ENCODE data around the gene ATP2B2.

The ATP2B2 gene

GRCh38 chr3:10524799-10525301 lies 19.5 kb upstream of the ATP2B2 start:
- Histone ChIP-seq H4K20me1 (ENCODE audit: insufficient read depth, low read length, poor library complexity, severe bottlenecking) (no peaks in the 10 kb centered on the region), H3K9ac (ENCODE audit: low read depth, low read length, poor library complexity, severe bottlenecking) (no peak overlapping the region), H3K4me3 (ENCODE audit: low read length, poor library complexity, severe bottlenecking) (no peak overlapping the region), H3K36me3 (ENCODE audit: insufficient read depth, low read length) (no peaks in the 10 kb centered on the region), H3K27me3 (ENCODE audit: insufficient read depth, low read length, poor library complexity, severe bottlenecking) (no peaks in the 10 kb centered on the region), H3F3A (ENCODE audit: low read depth) (no peaks in the 10 kb centered on the region), H3K4me1 (ENCODE audit: insufficient read depth, low read length, poor library complexity, severe bottlenecking) (no peaks in the 10 kb centered on the region), H3K9me3 (ENCODE audit: insufficient read depth, low read depth, low read length) (no peaks in the 10 kb centered on the region), H2AFZ (ENCODE audit: low read length) (no peak overlapping the region), H3K79me2 (ENCODE audit: insufficient read depth, low read length) (no peaks in the 10 kb centered on the region), H3K9me2 (replicated peaks; ENCODE audit: low read depth, low read length) (no peaks in the 10 kb centered on the region), H3K4me2 (ENCODE audit: low read depth, low read length, poor library complexity, severe bottlenecking) (no peak overlapping the region)
- TF ChIP-seq EZH2phosphoT487 (IDR thresholded peaks at IDR 0.05; ENCODE audit: borderline replicate concordance) (no peak), CTCF (conservative IDR thresholded peaks at IDR 0.05; ENCODE audit: low read length) (no peak)

GRCh38 chr3:10524270-10524669 lies 18.9 kb upstream of the ATP2B2 start:
- Histone ChIP-seq H3K4me1 (ENCODE audit: insufficient read depth, low read length, poor library complexity, severe bottlenecking) (no peaks in the 10 kb centered on the region), H3K9me2 (replicated peaks; ENCODE audit: low read depth, low read length) (no peaks in the 10 kb centered on the region), H3K4me3 (ENCODE audit: low read length, poor library complexity, severe bottlenecking) (no peak overlapping the region), H3F3A (ENCODE audit: low read depth) (no peaks in the 10 kb centered on the region), H4K20me1 (ENCODE audit: insufficient read depth, low read length, poor library complexity, severe bottlenecking) (no peaks in the 10 kb centered on the region), H3K4me2 (ENCODE audit: low read depth, low read length, poor library complexity, severe bottlenecking) (no peak overlapping the region), H3K79me2 (ENCODE audit: insufficient read depth, low read length) (no peaks in the 10 kb centered on the region), H3K9ac (ENCODE audit: low read depth, low read length, poor library complexity, severe bottlenecking) (no peak overlapping the region), H2AFZ (ENCODE audit: low read length) (no peak overlapping the region), H3K9me3 (ENCODE audit: insufficient read depth, low read depth, low read length) (no peaks in the 10 kb centered on the region), H3K36me3 (ENCODE audit: insufficient read depth, low read length) (no peaks in the 10 kb centered on the region), H3K27me3 (ENCODE audit: insufficient read depth, low read length, poor library complexity, severe bottlenecking) (no peaks in the 10 kb centered on the region)
- no peak for TF ChIP-seq CTCF (conservative IDR thresholded peaks at IDR 0.05; ENCODE audit: low read length)
- TF ChIP-seq EZH2phosphoT487 (IDR thresholded peaks at IDR 0.05; ENCODE audit: borderline replicate concordance): no peak

GRCh38 chr3:10523561-10523960 lies 18.2 kb upstream of the ATP2B2 start:
- no peaks in the 10 kb centered on the region for H3F3A ChIP-seq (ENCODE audit: low read depth)
- H3K9me3 ChIP-seq (ENCODE audit: insufficient read depth, low read depth, low read length): no peaks in the 10 kb centered on the region
- H3K9ac ChIP-seq (ENCODE audit: low read depth, low read length, poor library complexity, severe bottlenecking): no peak overlapping the region
- no peaks in the 10 kb centered on the region for H4K20me1 ChIP-seq (ENCODE audit: insufficient read depth, low read length, poor library complexity, severe bottlenecking)
- H3K4me2 ChIP-seq (ENCODE audit: low read depth, low read length, poor library complexity, severe bottlenecking): no peak overlapping the region
- H3K9me2 ChIP-seq (replicated peaks; ENCODE audit: low read depth, low read length): no peaks in the 10 kb centered on the region
- H3K79me2 ChIP-seq (ENCODE audit: insufficient read depth, low read length): no peaks in the 10 kb centered on the region
- H3K4me1 ChIP-seq (ENCODE audit: insufficient read depth, low read length, poor library complexity, severe bottlenecking): no peaks in the 10 kb centered on the region
- no peak overlapping the region for H2AFZ ChIP-seq (ENCODE audit: low read length)
- TF ChIP-seq CTCF (conservative IDR thresholded peaks at IDR 0.05; ENCODE audit: low read length): no peak
- no peak for TF ChIP-seq EZH2phosphoT487 (IDR thresholded peaks at IDR 0.05; ENCODE audit: borderline replicate concordance)
- no peak overlapping the region for H3K4me3 ChIP-seq (ENCODE audit: low read length, poor library complexity, severe bottlenecking)
- no peaks in the 10 kb centered on the region for H3K27me3 ChIP-seq (ENCODE audit: insufficient read depth, low read length, poor library complexity, severe bottlenecking)
- no peaks in the 10 kb centered on the region for H3K36me3 ChIP-seq (ENCODE audit: insufficient read depth, low read length)

All from Loucy (cell line).